GM12801 (cell line): Measurements from ENCODE around the gene PNLIPRP1.

Experiments used
- CTCF ChIP-seq: IDR thresholded peaks from one replicate; pipeline ENCODE4 v1.5.1; 2011; ENCODE audit warnings: control low read depth; ENCODE audit not compliant: insufficient read length; ENCODE audit errors: extremely low read depth

PNLIPRP1 gene

DNA sequence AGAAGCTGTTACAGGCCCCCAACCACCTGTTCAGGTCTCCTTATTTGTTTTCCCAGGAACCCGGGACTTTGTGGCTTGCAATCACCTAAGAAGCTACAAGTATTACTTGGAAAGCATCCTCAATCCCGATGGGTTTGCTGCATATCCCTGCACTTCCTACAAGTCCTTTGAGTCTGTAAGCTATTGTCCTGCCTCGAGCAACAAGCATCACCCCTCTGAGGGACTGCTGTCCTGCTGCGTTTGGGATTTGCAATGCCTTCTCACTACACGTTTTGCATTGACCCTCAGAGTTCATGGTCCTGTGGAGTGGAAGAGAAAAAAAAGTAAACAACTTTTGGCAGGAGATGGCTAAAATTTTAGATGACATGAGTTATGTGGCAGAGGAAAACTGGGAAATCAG lies 9.2 kb downstream of the PNLIPRP1 start:
- TF ChIP-seq CTCF = no peak

DNA sequence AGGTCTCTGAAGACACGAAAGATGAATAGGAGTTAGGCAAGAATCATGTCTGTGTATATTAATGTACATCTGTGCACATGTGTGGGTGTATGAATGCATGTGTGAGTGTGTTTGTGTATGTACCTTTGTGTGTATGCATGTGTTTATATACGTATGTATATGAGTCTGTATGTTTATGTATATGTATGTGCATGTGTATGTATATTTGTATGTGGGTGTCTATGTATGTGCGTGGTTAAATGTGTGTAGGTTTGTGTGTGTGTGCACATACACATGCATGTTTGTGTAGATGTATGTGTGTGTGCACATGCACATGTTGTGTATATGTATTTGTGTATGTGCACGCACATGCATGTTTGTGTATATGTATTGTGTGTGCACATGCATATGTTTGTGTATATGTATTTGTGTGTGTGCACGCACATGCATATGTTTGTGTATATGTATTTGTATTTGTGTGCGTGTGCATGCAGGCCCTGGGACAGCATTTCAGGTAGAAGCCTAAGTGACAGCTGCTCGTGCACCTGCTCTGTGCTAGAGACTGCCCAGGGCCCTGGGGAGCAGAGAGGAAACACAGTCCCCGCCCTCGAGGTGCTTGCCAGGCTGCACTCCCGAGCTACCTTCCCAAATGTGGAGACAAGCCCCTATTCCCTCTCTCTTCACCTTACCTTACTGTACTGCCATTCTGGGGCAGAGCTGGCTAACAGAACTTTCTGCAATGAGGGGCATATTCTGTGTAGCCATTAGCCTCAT lies 12.1 kb downstream of the PNLIPRP1 start:
- no peak for TF ChIP-seq CTCF

DNA sequence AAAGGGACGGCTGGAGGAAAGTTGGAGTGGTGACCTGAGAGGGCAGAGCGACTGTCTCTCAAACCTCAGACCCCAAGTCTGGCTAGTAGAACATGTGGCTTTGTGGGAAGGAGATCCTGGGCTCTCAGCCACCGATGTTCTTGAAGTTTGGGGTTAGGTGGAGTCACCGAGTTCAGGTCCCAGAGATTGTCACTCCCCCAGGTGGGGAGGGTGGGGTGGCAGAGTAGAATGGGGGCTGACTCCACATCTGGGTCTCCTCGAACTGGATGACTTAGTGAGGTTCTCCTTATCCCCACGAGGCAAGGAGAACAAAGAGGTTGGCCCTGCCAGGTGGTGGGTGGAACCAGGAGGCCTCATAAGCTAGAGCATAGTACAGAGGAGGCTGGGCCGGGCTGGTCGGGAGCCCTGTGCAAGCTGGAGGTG lies 15.3 kb downstream of the PNLIPRP1 start:
- TF ChIP-seq CTCF = no peak

DNA sequence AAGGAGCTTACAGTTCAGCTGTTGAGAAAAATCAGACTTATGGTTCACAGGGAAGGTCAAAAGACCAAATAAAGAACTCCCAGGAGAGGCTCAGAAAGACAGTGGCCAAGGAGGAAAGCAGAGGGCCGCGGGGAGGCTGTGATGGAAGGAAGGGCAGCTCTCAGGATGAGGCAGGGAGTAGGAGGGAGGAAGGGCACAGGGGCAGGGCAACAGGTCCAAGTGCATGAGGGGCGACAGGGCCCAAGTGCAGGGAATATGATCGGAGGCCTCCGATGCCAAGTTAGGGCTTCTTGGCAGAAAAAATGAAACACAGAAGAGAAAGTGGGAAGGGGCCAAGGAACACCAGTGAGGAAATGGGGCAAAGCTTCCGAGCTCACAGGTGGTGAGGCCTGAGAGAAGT lies 16.6 kb downstream of the PNLIPRP1 start:
- no peak for TF ChIP-seq CTCF

GRCh38 chr10:116608686-116609594 lies 18.2 kb downstream of the PNLIPRP1 start:
- TF ChIP-seq CTCF = no peak

GRCh38 chr10:116610443-116611152 lies 19.8 kb downstream of the PNLIPRP1 start:
- no peak for TF ChIP-seq CTCF

DNA sequence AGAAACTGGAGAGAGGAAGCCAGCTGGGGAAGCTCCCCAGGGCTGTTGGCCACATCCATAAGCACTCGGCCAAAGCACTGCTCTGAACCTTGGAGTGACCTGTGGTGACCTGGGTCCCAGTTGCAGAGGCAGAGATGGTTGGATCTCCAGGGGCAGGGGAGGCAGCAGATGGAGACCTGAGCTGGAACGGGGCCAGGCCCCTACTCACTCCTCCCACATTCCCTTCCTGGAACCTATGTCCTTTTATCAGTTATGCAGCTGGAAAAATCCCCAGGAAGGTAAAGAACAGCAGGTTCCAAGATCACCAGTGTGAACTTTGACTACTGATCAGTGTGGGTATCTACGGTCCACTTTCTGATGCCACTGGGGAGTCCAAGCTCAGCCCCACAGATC lies 20.4 kb downstream of the PNLIPRP1 start:
- TF ChIP-seq CTCF = no peak
